Cardiac muscle cell (in vitro differentiated cells and primary cell): ENCODE results near the gene INPP4A. TPM values are rescaled to one million over a fixed set of nuclear protein-coding genes. Genes with fewer than 3 reads are reported as not detected.

Experiments
- DNase-seq, 2 donors: peaks; one replicate each; pipeline versions ENCODE4 v3.0.0 to v3.0.0-alpha.2; 2010 to 2017; ENCODE audit warnings: low read depth in 1 of 2, low spot score in 1 of 2
- H3K27ac ChIP-seq: fragments of 200-600 bp; sonication (generic); 2 replicates; pipeline ENCODE4 v1.5.1; 2016
- H3K27me3 ChIP-seq: fragments of 200-600 bp; sonication (generic); 2 replicates; pipeline ENCODE4 v1.6.0; 2016; ENCODE audit warnings: control low read depth
- H3K36me3 ChIP-seq: fragments of 200-600 bp; sonication (generic); 2 replicates; pipeline ENCODE4 v1.5.1; 2016; ENCODE audit warnings: control low read depth
- H3K4me1 ChIP-seq: fragments of 200-600 bp; sonication (generic); 2 replicates; pipeline ENCODE4 v1.8.1; 2017; ENCODE audit warnings: low read depth, mild to moderate bottlenecking, mixed run types
- H3K4me3 ChIP-seq: fragments of 200-600 bp; sonication (generic); 2 replicates; pipeline ENCODE4 v1.5.1; 2016; ENCODE audit warnings: mild to moderate bottlenecking
- H3K9me3 ChIP-seq: fragments of 200-600 bp; sonication (generic); 2 replicates; pipeline ENCODE4 v1.5.1; 2017; ENCODE audit warnings: low read depth, mild to moderate bottlenecking, control low read depth
- polyA plus RNA-seq: library from polyadenylated mRNA; unstranded; fragments of >200 nt; fragmentation: Nextera tagmentation; extraction: Ambion mirVana; gene quantifications from 2 replicates; pipeline ENCODE4 v1.2.1, GENCODE V29; 2016
- total RNA-seq: library from RNA; depleted of rRNA; stranded (reverse); fragments of >200 nt; gene quantifications from 2 replicates; pipeline ENCODE4 v1.2.3, GENCODE V29; 2016
- TF ChIP-seq, protein P1 (sequence below): IDR thresholded peaks from 2 replicates; pipeline ENCODE4 v1.5.1; 2012; ENCODE audit warnings: low read depth, mild to moderate bottlenecking, low read length

Gene INPP4A
- total and polyA plus RNA-seq, 2 experiments from 2014 or later = 11.6 to 25.0 TPM

DNA sequence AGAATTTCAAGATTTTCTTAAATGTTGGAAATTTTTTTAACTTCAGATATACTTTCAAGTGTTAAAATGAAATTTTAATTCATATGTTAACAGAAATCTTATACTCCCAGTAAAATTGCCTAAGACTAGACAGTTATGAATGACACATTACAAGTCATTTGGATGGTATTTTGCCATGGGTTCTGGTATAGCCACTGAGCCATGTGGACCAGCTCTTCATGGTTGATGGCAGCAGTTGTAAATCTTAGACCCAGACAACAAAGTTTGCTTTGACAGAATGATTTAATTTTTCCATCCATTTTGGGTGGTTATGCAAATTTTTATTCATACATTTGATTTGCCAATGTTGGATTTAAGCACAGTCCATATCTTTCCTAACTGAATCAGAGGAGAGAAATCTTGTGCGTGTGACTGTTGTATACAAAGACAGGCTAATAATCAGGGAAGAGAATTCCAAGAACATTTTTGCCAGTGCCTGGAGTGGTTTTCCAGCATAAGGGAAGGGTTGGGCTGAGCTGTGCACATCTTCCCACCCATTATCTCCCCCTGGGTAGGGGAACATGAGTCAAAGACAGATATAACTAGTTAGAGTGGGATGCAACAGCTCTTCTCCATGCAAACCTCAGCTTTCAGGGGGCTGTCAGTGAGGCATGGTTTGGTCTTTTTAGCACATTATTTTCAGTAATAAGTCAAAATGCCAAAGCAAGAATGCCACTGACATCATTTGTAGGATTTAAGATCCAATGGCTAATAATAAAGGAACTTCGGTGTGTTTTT is 28.1 kb upstream of the INPP4A start:
- Histone ChIP-seq H3K36me3 (no peaks in the 10 kb centered on the region), H3K9me3 (no peaks in the 10 kb centered on the region), H3K4me1 (peaks cover 4% of the 10 kb centered on the region), H3K27ac (no peak overlapping the region), H3K4me3 (no peak overlapping the region), H3K27me3 (no peaks in the 10 kb centered on the region)
- DNase-seq = no peak
- TF ChIP-seq, protein P1, sequence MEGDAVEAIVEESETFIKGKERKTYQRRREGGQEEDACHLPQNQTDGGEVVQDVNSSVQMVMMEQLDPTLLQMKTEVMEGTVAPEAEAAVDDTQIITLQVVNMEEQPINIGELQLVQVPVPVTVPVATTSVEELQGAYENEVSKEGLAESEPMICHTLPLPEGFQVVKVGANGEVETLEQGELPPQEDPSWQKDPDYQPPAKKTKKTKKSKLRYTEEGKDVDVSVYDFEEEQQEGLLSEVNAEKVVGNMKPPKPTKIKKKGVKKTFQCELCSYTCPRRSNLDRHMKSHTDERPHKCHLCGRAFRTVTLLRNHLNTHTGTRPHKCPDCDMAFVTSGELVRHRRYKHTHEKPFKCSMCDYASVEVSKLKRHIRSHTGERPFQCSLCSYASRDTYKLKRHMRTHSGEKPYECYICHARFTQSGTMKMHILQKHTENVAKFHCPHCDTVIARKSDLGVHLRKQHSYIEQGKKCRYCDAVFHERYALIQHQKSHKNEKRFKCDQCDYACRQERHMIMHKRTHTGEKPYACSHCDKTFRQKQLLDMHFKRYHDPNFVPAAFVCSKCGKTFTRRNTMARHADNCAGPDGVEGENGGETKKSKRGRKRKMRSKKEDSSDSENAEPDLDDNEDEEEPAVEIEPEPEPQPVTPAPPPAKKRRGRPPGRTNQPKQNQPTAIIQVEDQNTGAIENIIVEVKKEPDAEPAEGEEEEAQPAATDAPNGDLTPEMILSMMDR = no peak

DNA sequence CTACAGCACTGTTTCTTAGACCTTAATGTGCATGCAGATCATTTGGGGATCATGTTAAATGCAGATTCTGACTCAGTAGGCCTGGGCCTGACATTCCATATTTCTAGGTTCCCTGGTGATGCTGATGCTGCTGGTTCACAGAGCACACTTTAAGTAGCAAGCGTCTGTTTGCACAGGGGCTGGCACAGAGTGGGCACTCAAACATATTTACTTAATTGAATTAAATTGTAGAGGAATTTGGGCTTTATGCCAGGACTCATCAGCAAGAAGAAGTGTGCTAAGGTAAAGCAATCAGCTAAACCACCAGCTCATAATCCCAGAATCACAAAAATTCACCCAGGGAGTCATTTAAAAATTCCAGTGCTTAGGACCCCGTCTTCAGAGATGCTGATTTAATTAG is 25.1 kb upstream of the INPP4A start:
- Histone ChIP-seq H3K36me3 (no peaks in the 10 kb centered on the region), H3K27ac (no peak overlapping the region), H3K9me3 (no peaks in the 10 kb centered on the region), H3K4me1 (no peaks in the 10 kb centered on the region), H3K27me3 (no peaks in the 10 kb centered on the region), H3K4me3 (no peak overlapping the region)
- no peak for DNase-seq
- TF ChIP-seq, protein P1 = no peak

DNA sequence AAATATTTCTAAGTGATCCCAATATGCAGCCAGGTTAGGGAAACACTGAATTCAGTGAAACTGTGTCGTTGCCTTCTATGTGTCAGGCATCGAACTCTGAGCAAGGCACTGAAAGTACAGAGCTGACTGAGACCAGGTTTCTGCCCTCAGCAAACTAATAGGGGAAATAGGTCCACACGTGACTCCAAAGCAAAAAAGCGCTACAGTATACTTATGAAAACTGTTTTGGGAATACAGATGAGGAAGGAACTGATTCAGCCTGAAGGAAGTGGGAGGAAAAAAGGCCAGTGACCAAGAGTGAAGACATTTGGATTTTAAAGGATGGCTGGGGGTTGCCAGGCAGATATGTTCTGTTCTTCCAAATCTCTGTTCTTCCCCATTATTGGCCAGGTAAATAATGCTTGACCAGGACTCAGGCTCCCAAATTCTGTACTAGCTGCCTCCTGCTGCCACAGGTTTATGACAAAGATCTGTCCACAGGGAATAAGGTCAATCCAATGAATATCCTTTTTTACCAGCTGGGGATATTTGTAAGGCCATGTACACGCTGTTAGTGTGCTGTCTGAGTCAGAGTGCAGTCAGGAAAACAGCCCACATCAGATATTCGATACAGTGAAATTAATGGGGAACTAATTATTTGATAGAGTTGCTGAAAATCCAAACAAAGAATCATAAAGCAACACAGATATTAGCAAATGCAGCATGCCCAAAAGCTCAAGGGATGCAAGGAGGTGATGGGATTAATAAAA is 24.5 kb upstream of the INPP4A start:
- H3K4me3 ChIP-seq = no peak overlapping the region
- H3K9me3 ChIP-seq = no peaks in the 10 kb centered on the region
- H3K4me1 ChIP-seq = no peaks in the 10 kb centered on the region
- TF ChIP-seq, protein P1 = no peak
- H3K36me3 ChIP-seq = no peaks in the 10 kb centered on the region
- no peaks in the 10 kb centered on the region for H3K27me3 ChIP-seq
- peak in 1 of 2 donors; percentile 6 for DNase-seq
- no peak overlapping the region for H3K27ac ChIP-seq

DNA sequence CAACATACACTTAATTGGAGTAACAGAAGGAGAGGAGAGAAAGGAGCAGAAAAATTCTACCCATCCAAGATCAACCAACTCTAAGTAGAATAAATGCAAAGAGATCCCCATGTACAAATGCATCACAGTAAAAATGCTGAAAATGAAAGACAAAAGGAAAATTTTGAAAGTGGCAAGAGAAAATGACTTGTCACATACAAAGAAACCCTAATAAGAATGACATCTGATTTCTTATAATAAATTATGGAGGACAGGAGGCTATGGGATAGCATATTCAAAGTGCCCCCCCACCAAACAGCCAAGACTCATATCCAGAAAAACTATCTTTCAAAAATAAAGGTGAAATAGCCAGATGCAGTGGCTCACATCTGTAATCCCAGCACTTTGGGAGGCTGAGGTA is 22.2 kb upstream of the INPP4A start:
- Histone ChIP-seq H3K27me3 (no peaks in the 10 kb centered on the region), H3K4me3 (no peak overlapping the region), H3K27ac (no peak overlapping the region), H3K36me3 (no peaks in the 10 kb centered on the region), H3K9me3 (no peaks in the 10 kb centered on the region), H3K4me1 (no peaks in the 10 kb centered on the region)
- no peak for DNase-seq
- TF ChIP-seq, protein P1 = no peak

DNA sequence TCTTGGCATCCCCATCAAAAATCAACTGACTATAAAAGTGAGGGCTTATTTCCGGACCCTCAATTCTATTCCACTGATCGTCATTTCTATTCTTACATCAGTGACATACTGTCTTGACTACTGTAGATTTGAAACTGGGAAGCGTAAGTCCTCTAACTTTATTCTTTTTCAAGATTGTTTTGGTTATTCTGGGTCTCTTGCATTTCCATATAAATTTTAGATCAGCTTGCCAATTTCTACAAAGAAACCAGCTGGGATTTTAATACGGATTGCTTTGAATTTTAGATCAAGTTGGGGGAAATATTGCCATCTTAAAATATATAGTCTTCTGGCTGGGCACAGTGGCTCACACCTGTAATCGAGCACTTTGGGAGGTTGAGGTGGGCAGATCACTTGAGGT is 17.9 kb upstream of the INPP4A start:
- Histone ChIP-seq H3K27ac (no peak overlapping the region), H3K4me1 (no peaks in the 10 kb centered on the region), H3K27me3 (no peaks in the 10 kb centered on the region), H3K36me3 (no peaks in the 10 kb centered on the region), H3K4me3 (no peak overlapping the region), H3K9me3 (no peaks in the 10 kb centered on the region)
- DNase-seq = no peak
- TF ChIP-seq, protein P1 = no peak
